ENCODE data around the gene C22orf39. TPM values are rescaled to one million over a fixed set of nuclear protein-coding genes. Genes with fewer than 3 reads are reported as not detected.

C22orf39 gene
- total RNA-seq, 1 donor from 2014 or later: 33.3 TPM

DNA sequence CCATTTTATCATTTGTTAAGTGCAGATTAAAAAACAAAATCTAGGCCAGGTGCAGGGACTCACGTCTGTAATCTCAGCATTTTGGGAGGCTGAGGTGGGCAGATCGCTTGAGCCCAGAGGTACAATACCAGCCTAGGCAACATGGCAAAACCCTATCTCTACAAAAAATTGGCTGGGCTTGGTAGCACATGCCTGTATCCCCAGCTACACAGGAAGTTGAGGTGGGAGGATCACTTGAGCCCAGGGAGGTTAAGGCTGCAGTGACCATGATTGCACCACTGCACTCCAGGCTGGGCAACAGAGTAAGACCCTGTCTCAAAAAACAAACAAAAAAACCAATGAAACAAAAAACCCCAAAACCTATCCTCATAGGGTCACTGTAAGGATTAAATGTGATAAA, 48.9 kb downstream of the C22orf39 start:
- DNase-seq (ENCODE audit: low spot score): no peak

DNA sequence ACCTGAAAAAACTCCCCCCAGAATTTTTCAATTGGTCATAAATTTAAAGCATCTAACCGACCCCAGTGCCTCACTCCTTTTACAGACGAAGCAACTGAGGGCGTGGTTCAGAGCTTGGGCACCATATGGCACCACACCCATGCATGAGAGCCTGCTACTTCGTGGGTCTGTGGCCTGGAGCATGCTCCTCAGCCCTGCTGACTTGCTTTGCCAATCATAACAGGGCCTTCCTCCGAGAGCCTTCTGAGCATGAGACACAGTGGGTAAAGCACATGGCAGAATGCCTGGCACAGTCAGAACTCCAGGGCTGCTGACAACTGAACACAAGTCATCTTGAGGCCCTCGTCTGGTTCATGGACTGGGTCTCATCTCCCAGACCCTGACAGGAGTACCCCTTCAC, 49.3 kb downstream of the C22orf39 start:
- DNase-seq (ENCODE audit: low spot score): no peak

DNA sequence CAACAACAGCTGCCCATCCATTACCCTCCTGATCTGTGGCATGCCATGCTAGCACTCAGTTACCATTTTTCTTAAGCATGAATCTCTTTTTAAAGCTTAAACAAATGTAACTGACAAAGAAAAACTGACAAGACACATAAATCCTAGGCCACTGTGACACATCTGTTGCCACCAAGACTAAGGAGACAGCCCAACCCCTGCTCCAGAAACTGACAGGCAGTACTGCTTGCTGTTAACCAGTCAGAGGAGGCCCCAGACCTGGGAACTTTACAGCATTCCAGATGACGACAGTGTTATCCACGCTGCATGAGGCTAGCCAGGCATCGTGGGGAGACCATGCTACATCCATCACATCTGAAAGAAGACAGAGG, 49.8 kb downstream of the C22orf39 start:
- no peak for DNase-seq (ENCODE audit: low spot score)

- no peak for DNase-seq (ENCODE audit: low spot score)
Measured at GRCh38 chr22:19396934-19397733, 50.4 kb downstream of the C22orf39 start.

DNA sequence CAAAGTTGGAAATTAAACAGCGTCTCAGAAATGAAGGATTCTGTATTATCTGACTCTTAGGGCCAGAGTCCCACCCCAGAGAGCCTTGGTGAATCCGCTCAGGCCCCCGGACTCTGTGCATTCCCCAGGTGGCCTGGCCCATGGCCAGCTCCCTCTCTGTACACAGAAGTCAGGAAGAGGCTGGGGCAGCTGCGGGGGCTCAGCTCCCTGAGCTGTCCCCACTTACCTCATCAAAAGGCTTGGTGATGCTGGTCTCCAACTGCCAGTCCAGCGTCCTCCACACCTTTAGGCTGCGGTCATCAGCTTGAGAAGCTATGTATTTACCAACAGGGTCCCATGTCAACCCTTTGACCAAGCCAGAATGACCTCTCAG, 51.0 kb downstream of the C22orf39 start:
- DNase-seq (ENCODE audit: low spot score): no peak

DNA sequence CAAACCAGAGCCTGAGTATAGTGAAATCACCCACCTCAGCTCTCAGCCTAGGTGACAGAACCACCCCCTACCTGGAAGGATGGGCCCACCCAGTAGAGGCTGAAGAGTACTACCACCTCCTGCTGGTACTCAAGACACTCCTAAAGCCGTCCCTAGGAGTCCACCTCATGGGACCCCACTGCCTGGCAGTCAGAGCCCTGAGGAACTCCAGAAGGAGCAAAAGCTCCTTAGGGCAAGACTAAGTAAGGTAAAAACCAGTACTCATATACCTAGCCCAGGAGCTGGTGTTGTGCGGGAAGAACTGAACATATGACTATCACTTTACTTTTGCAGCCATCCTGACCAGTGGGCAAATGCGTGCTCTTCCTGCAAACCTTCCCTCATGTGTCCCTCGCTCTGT, 52.2 kb downstream of the C22orf39 start:
- DNase-seq (ENCODE audit: low spot score): no peak

GRCh38 chr22:19394274-19395050, 53.0 kb downstream of the C22orf39 start:
- no peak for DNase-seq (ENCODE audit: low spot score)

DNA sequence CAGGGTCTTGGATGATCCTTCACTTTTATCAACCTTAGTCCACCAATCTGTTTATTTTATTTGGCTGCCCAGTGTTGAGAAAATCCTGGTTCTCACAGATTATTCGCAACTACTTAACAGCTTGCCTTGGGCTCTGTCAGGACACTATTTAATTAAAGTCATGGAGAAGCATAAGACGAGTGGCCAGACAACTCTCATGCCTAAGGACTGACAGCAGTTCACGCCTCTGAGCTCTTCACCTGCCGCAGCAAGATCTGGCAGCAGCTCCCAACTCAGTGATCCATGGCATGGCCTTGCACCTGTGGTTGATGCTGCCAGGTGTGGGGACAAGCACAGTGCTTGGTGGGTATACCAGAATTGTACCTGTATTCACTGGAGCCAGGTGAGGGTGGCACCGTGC, 53.8 kb downstream of the C22orf39 start:
- DNase-seq (ENCODE audit: low spot score): no peak

Other genes starting within 250 kb of the C22orf39 start
- 3.4 TPM for gene CLTCL1, start 156.0 kb downstream of the C22orf39 start, total RNA-seq
- gene HIRA, start 16.0 kb downstream of the C22orf39 start, total RNA-seq: 25.2 TPM
- gene MRPL40, start 15.2 kb downstream of the C22orf39 start, total RNA-seq: 25.7 TPM
- gene UFD1, start 31.5 kb upstream of the C22orf39 start, total RNA-seq: 50.4 TPM
- 1.6 TPM for gene CDC45, start 32.2 kb upstream of the C22orf39 start, total RNA-seq
- gene CLDN5, start 76.7 kb upstream of the C22orf39 start, total RNA-seq: 27.5 TPM